NCI-H446 treated with DMSO at 0.1 percent for 48 hours (cell line): ENCODE measurements around the gene DNPH1.

Experiments used
- DNase-seq: peaks from one replicate; lab custom pipeline; 2025; lab: John Stamatoyannopoulos, UW

DNPH1 gene

DNA sequence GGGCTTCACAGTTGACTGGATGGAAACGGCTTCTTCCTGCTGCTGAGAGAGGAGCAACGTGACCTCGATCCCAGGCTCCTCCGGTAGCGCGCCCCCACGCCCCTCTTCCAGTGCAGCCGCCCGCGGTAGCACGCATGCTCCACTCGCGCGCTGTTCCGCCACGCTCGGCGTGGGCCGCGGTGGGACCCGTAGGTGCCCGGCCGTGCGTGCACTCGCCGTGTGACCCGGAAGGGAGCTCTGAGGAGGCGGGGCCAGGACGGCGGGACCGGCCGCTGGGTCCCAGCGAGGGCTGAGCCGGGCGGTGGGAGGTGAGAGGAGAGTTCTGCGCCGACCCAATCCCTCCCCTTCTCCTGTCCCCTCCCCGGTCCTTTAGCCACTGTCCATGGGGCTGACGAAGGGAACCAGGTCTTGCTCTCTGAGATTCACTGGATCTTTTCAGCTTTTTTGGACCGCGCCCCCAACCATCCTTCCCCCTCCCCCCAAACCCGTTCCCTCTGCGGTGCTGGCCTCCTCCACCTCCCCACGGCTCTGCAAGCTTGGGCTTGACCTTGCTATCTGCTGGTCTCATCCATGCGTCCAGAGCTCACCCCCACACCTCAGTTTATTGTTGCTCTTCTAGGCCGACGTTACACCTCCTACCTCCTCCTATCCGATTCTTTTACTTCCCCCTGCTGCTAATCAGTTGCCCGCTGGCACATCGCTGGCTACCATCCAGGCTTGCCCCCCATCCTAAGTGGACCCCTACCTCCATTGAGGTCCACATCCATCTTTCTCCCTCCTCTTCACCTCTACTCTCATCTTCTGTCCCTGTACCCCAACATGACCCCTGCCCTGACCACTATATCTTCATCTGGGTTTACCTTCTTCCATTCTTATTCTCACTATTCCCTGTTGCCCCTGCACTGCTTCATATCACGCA lies 47.1 kb downstream of the DNPH1 start, which contains the start of gene CUL9:
Gene CUL9, plus strand, starts transcription at position 255 of the 919 bp plus-strand sequence. CDS start 2,115 bp downstream, outside the sequence.
- no peak for DNase-seq

- DNase-seq = no peak
Measured at GRCh38 chr6:43181621-43181941, 47.7 kb downstream of the DNPH1 start.

DNA sequence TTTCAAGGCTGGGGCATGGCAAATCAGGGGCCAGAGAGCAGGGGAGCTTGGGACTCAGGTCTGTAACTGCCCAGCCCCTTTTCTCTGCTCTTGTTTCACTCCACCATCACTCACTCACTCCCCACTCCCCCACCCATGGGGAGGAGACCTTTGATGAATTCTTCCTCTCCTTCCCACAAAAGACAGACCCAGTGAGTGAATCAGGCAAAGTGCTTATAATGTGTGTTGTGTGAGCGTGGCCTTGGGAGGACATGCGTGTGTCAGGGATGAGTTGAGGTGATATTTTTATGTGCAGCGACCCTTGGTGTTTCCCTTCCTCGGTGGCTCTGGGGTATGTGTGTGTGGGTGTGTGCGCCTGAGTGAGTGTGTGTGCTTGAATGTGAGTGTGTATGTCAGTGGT lies 48.3 kb downstream of the DNPH1 start:
- no peak for DNase-seq

- no peak for DNase-seq
Measured at GRCh38 chr6:43180058-43180457, 49.2 kb downstream of the DNPH1 start.

DNA sequence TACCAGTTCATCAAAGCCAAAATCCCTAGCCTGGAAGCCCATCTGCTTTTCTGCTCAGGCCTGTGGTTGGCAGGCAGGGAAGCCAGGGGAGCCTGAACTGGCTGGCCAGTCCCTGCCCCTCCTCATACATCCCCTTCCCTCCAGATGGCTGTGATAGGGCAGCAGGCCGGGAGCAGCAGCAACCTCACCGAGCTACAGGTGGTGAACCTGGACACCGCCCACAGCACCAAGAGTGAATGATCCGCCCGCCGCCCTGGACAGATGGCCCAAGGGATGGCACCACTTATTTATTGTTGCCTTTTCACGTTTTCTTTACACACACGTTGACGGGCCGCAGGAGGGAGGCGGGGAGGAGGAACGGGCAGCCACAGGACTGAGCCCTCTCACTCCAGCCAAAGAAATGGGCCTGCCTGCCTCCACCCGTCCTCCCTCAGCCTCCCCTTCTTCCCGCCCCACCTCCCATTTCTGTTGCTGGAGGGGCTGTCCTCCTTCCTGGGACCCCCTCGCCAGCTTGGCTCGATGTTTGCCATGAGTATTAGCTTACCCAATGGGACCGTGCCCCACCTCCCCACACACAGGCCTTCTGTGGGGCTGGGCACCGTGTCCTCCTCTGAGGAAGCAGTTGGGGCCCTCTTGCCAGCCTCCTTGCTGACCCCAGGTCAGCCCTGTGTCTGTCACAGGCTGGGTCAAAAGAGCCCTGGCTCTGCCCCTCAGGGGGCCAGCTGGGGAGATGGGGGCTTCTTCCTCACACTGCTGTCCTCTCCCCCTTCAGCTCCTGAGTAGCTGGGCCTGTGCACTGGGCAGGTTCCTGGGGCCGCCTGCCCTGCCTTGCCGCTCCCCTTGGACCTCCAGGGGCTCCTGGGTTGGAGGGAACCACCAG lies 50.1 kb downstream of the DNPH1 start:
- no peak for DNase-seq

GRCh38 chr6:43178150-43178549 lies 51.1 kb downstream of the DNPH1 start:
- DNase-seq = no peak

DNA sequence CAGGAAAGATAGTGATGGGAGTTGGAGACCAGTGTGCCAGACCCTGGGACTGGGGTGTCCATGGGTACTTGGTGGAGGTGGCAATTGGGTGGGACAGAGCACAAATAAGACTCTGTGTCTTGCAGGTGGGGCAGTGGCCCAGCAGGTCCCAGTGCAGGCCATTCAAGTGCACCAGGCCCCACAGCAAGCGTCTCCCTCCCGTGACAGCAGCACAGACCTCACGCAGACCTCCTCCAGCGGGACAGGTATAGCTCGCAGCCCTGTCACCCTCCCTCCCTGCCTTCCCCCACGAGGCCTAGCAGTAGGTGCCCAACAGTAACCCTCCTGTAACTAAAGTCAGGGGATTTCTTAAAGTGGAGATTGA lies 52.9 kb downstream of the DNPH1 start:
- no peak for DNase-seq

DNA sequence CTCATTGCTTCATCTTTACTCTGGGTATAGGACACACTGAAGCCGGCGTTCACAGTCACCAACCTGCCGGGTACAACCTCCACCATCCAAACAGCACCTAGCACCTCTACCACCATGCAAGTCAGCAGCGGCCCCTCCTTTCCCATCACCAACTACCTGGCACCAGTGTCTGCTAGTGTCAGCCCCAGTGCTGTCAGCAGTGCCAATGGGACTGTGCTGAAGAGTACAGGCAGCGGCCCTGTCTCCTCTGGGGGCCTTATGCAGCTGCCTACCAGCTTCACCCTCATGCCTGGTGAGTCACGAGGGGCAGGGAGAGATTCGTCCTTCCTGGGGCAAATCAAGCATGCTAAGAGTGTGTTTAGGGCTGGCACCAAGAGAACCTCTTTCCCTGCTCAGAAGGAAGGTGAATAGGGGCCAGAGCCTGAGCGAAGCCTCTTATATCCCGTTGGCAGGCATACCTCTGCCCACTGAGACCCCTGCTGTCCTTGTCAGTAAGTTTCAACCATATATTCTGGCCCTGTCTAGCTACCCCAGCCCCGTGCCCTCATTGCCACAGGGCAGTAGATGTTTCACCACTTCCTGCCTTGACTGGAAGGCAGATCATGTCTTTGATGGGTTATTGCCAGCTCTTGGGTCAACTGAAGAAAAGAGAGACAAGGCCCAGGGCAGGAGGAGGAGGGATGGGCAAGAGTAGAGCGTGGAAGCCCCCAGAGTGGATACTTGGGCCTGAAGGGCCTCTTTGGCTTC lies 53.4 kb downstream of the DNPH1 start:
- no peak for DNase-seq
